Psoas muscle (tissue), 8 donors: Measurements from ENCODE around the gene ARRDC2. TPM values are rescaled to one million over a fixed set of nuclear protein-coding genes. Genes with fewer than 3 reads are reported as not detected.
"Not testable (repeated sequence)": the region's sequence is repeated elsewhere in the genome, so short reads cannot be mapped to it uniquely, and the experiment has no call there.

ENCODE experiments used
- ATAC-seq, 4 donors: fragments of 200-7000 bp; cut with Tn5 transposase; one replicate each; pipeline ENCODE4 v1.9.1; 2020; ENCODE audit warnings: moderate library complexity in 3 of 4, mild to moderate bottlenecking in 2 of 4
- DNase-seq, 2 donors: peaks; one replicate each; pipeline ENCODE4 v3.0.0-alpha.2; 2020
- H3K27ac ChIP-seq: fragments of 200-600 bp; one replicate; pipeline ENCODE4 v1.8.0; 2022
- H3K27me3 ChIP-seq, 3 donors: fragments of 200-600 bp in 1 of 3; one replicate each; pipeline versions ENCODE4 v1.6.1 to v1.8.0; 2013 to 2022; ENCODE audit warnings: low read length in 2 of 3, mild to moderate bottlenecking in 2 of 3, moderate library complexity in 1 of 3; ENCODE audit not compliant: insufficient read depth in 3 of 3
- H3K36me3 ChIP-seq, 2 donors: fragments of 200-600 bp in 1 of 2; one replicate each; pipeline versions ENCODE4 v1.6.1 to v1.8.0; 2013 to 2022; ENCODE audit warnings: low read depth in 1 of 2, mild to moderate bottlenecking in 1 of 2, moderate library complexity in 1 of 2; ENCODE audit not compliant: insufficient read depth in 1 of 2
- H3K4me1 ChIP-seq: fragments of 200-600 bp; one replicate; pipeline ENCODE4 v1.8.0; 2022
- H3K4me3 ChIP-seq: fragments of 200-600 bp; one replicate; pipeline ENCODE4 v1.8.0; 2022; ENCODE audit warnings: mild to moderate bottlenecking
- H3K9me3 ChIP-seq: fragments of 200-600 bp; one replicate; pipeline ENCODE4 v1.8.0; 2022
- CTCF ChIP-seq: fragments of 200-600 bp; IDR thresholded peaks from one replicate; pipeline ENCODE4 v1.8.0; 2022; ENCODE audit warnings: antibody characterized with exemption
- WGBS, 3 donors: extraction: QIAGEN DNeasy Blood & Tissue Kit; methylation state at CpG; one replicate each; pipeline versions ENCODE4 v1.1.6 to v1.1.7; 2013; 5-methylcytosine and 5-hydroxymethylcytosine counted together
- intact Hi-C, 2 donors: fragments of 100-400 bp; cut with DNase I; formaldehyde crosslinking; loops; one replicate each; pipeline versions ENCODE4 v1.11.0 to v1.14.2; 2022
- polyA plus RNA-seq, 3 donors: library from polyadenylated mRNA; stranded (reverse); fragments of 200-250 nt; gene quantifications; one replicate each; pipeline ENCODE4 v1.2.3, GENCODE V29; 2013
- total RNA-seq, 4 donors: library from RNA; stranded (reverse); fragmentation: NEBNext Ultra II Directional in 2 of 4; extraction: Animal tissue kit (Norgen Biotek cat#: 25700) in 2 of 4; gene quantifications; one replicate each; pipeline versions ENCODE4 v1.2.1 to v1.2.4, GENCODE V29; 2021 to 2023
- donor health status: healthy with polysubstance abuse.
- donor health status: DM: no; HTN: no; CAD: no; lungs with moderate emphysema.
- donor health status: Bipolar disorder and iron deficiency.
- donor health status: healthy.
- donor health status: DM: yes; HTN: yes; CAD: no.
- donor health status: DM: no; HTN: no; CAD: no.
- donor health status: DM: no; HTN: no; CAD: no.
- donor health status: DM: yes; HTN: yes; CAD: no.

ARRDC2 gene
- total and polyA plus RNA-seq, 7 donors = 43.4 to 399 (median 173) TPM

DNA sequence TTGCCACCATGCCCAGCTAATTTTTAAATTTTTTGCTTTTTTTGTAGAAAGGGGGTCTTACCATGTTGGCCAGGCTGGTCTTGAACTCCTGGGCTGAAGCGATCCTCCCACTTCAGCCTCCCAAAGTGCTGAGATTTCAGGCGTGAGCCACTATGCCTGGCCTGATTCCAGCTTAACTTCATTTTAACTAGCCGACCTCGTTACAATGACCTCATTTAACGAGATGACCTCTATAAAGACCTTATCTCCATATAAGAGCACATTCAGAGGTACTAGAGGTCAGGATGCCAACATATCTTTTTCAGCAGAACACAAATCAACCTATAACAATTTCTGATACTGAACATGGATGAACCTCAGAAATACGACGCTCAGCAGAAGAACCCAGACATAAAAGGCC lies 30.5 kb upstream of the ARRDC2 start:
- Histone ChIP-seq H3K4me1 (no peaks in the 10 kb centered on the region), H3K9me3 (no peaks in the 10 kb centered on the region), H3K36me3 (no peaks in the 10 kb centered on the region), H3K27me3 (peaks cover 0 to 7% (median 2%) of the 10 kb centered on the region in 3 donors), H3K4me3 (no peak overlapping the region), H3K27ac (no peak overlapping the region)
- no peak for TF ChIP-seq CTCF
- intact Hi-C loops = no loop called here
- no peak for ATAC-seq
- 60 to 69% (median 64%) methylated on average over 7 of the region's 7 CpGs for WGBS, 3 donors
- no peak for DNase-seq

- WGBS, 3 donors = 85% methylated on average over 34 to 38 of the region's 38 CpGs
- no peak for TF ChIP-seq CTCF
- intact Hi-C loops = no loop called here
- Histone ChIP-seq H3K36me3 (no peaks in the 10 kb centered on the region), H3K27me3 (peaks cover 0 to 15% (median 2%) of the 10 kb centered on the region in 3 donors), H3K9me3 (no peaks in the 10 kb centered on the region), H3K4me1 (no peaks in the 10 kb centered on the region), H3K27ac (no peak overlapping the region), H3K4me3 (no peak overlapping the region)
- ATAC-seq = no peak
- no peak for DNase-seq
Measured at GRCh38 chr19:17981611-17982010, 26.4 kb upstream of the ARRDC2 start.

- intact Hi-C loops = no loop called here
- Histone ChIP-seq H3K9me3 (no peaks in the 10 kb centered on the region), H3K27me3 (peaks cover 0 to 15% (median 2%) of the 10 kb centered on the region in 3 donors), H3K36me3 (no peaks in the 10 kb centered on the region), H3K27ac (no peak overlapping the region), H3K4me1 (no peaks in the 10 kb centered on the region), H3K4me3 (no peak overlapping the region)
- DNase-seq (no peak), ATAC-seq (no peak)
- WGBS, 3 donors = 67 to 74% (median 72%) methylated on average over 22 of the region's 22 CpGs
- no peak for TF ChIP-seq CTCF
Measured at GRCh38 chr19:17982430-17982829, 25.5 kb upstream of the ARRDC2 start.

DNA sequence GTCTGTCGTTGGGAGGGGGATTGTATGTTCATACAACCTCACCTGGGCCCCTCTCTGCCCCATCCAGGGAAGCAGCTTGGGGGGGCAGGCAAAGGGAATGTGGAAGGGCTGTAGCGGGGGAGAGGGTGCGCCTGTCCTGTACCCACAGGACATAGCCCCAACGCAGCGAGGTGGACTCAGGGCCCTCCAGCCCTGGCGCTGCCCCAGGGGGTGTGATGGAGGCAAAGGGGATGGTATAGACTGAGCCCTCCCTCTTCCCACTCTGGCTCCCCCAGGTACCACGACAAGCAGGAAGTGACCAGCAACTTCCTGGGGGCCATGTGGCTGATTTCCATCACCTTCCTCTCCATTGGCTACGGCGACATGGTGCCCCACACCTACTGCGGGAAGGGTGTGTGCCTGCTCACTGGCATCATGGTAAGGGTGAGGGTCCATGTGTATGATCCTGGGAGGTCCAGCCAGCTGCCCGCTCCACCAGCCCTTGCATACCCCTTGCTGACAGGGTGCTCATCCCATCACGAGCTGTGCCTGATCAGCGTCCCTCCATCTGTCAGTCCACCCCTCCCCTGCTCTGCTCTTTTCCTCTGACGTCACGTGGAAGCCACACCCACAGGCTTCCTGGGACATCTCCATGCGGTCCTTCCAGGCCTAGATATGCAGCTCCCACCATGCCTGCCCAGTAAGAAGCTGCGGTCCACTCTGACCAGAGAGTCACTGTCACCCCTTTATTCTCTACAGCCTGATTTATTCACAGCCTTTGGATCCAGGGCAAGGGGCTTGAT lies 22.7 kb upstream of the ARRDC2 start:
- Histone ChIP-seq H3K9me3 (no peaks in the 10 kb centered on the region), H3K4me1 (no peaks in the 10 kb centered on the region), H3K27me3 (peaks cover 0 to 14% (median 2%) of the 10 kb centered on the region in 3 donors), H3K27ac (no peak overlapping the region), H3K36me3 (no peaks in the 10 kb centered on the region), H3K4me3 (no peak overlapping the region)
- intact Hi-C loops = no loop called here
- ATAC-seq (no peak), DNase-seq (no peak)
- no peak for TF ChIP-seq CTCF
- 65 to 69% (median 66%) methylated on average over 17 of the region's 17 CpGs for WGBS, 3 donors

GRCh38 chr19:17986569-17986968 lies 21.4 kb upstream of the ARRDC2 start:
- H3K27ac ChIP-seq, H3K4me3 ChIP-seq, intact Hi-C loops, H3K9me3 ChIP-seq, H3K36me3 ChIP-seq, H3K4me1 ChIP-seq, ATAC-seq, H3K27me3 ChIP-seq, DNase-seq: not testable (repeated sequence)
- WGBS, 3 donors = 69 to 85% (median 74%) methylated on average over 8 of the region's 8 CpGs
